ENCODE data around the gene SPATA2L. TPM values are rescaled to one million over a fixed set of nuclear protein-coding genes. Genes with fewer than 3 reads are reported as not detected.

Gene SPATA2L, protein sequence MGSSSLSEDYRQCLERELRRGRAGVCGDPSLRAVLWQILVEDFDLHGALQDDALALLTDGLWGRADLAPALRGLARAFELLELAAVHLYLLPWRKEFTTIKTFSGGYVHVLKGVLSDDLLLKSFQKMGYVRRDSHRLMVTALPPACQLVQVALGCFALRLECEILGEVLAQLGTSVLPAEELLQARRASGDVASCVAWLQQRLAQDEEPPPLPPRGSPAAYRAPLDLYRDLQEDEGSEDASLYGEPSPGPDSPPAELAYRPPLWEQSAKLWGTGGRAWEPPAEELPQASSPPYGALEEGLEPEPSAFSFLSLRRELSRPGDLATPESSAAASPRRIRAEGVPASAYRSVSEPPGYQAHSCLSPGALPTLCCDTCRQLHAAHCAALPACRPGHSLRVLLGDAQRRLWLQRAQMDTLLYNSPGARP
- total RNA-seq: 23.3 TPM

DNA sequence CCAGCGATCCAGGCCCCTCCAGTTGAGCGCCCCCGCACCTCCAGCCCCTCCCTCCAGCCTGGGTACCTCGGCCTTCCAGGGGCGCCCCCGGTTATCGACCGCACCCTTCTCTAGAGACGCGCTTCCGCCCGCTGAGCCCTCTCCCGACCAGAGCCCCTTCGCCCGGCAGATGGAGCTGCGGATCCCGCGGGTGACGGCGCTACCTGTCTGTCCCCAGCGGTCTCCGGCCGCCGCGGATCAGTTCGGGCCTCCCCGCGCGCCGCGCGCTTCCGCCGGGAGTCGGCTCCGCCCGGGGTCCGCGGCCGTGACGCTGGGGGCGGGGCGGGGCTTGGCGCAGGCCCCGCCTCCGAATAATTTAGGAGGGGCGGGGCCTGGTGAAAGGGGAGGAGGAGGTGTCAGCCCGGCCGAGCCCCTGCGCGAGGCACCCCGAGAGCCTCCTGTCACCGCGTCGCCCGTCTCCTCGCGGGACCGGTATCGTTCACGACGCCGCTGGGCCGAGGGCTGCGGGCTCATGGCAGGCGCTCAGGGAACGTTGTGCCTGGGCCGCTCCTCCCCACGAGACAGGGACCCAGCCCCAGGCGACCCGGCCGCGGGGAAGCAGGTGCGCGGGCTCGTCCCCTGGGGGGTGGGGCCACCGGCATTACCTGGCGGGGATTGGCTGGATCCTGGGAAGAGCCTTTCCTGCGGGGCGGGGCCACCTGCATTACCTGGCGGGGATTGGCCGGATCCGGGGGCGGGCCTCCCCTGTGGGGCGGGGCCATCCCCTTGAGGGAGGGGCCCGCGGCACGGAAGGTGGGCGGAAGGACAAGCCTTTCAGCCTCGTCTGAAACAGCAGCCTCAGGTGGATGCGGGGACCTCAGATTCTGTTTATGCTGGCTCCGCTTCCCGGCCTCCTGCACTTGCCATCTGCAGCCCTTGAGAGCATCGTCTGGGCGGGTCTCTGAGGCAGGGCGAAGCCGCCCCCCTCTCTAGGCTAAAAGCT is at the start of gene SPATA2L:
SPATA2L (minus strand) TSS at position 281 of the 982 bp plus-strand sequence. CDS start 473 bp downstream, outside the sequence.

DNA sequence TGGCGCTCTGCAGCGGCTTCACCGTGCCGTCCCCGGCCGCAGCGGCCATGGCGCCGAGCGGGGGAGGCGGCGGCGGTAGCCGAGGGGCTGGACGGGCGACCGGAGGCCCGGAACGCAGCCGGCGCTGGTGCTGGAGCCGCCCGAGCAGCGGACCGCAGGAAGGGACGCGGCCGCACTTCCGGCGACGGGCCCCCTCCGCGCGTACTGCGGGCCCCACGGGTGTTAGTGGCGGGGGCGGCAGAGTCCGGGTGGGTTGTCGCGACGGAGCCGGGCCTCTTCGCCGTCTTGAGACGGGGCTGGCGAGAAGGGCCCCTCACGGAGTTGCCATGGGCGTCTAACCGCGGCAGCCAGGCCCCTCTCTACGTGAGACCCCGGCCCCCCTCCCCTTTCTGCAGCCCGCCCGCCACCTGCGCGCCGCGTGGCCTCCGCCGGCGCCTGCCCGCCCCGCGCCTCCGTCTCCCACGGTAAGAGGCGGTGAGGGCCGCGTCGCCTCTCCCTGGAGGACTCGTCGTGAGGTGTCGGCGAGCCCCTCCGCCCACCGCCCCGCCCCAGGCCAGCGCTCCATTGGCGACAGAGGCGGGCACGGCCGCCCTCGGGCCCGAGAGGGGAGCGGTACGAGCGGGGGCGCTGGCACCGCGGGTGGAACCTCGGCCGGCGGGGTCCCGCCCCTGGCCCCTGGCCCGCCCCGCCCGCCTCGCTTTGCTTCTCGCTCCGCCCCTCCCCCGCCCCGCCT is 19.5 kb upstream of the SPATA2L start, which contains the start of the genes VPS9D1 and ZNF276:
VPS9D1 (minus strand) TSS at position 86 of the 733 bp plus-strand sequence; CDS start at position 49, 37 bp downstream.
ZNF276 (plus strand) TSS at position 725 of the 733 bp plus-strand sequence. CDS start 104 bp downstream, outside the sequence.

GRCh38 chr16:89686520-89687091 is 14.9 kb downstream of the SPATA2L start, which contains the start of gene CDK10:
TSS of gene CDK10 (plus strand) at chr16:89686689. CDS start at chr16:89686711, 22 bp downstream.

GRCh38 chr16:89657442-89658220 is 43.9 kb downstream of the SPATA2L start, which contains the start of the genes CHMP1A and SPATA33:
TSS of gene CHMP1A (minus strand) at chr16:89657708. CDS start at chr16:89657588, 120 bp downstream.
TSS of gene SPATA33 (plus strand) at chr16:89657836. CDS start at chr16:89657912, 76 bp downstream.

Other genes starting within 250 kb of the SPATA2L start
- 36.0 TPM for gene ANKRD11, start 211.1 kb downstream of the SPATA2L start, total RNA-seq
- 97.6 TPM for gene SPG7, start 193.3 kb downstream of the SPATA2L start, total RNA-seq
- 1,685 TPM for gene RPL13, start 141.0 kb downstream of the SPATA2L start, total RNA-seq
- gene CPNE7, start 125.9 kb downstream of the SPATA2L start, total RNA-seq: 46.1 TPM
- 4.6 TPM for gene DPEP1, start 88.1 kb downstream of the SPATA2L start, total RNA-seq
- gene CHMP1A, start 44.0 kb downstream of the SPATA2L start, total RNA-seq: 85.6 TPM
- gene SPATA33, start 43.9 kb downstream of the SPATA2L start, total RNA-seq: 11.8 TPM
- gene CDK10, start 15.0 kb downstream of the SPATA2L start, total RNA-seq: 36.9 TPM
- 15.0 TPM for gene VPS9D1, start 19.2 kb upstream of the SPATA2L start, total RNA-seq
- 16.1 TPM for gene ZNF276, start 19.8 kb upstream of the SPATA2L start, total RNA-seq
- 13.1 TPM for gene FANCA, start 114.9 kb upstream of the SPATA2L start, total RNA-seq
- gene SPIRE2, start 126.8 kb upstream of the SPATA2L start, total RNA-seq: 21.0 TPM
- 176 TPM for gene TCF25, start 171.9 kb upstream of the SPATA2L start, total RNA-seq
- gene MC1R, start 217.2 kb upstream of the SPATA2L start, total RNA-seq: 3.5 TPM
- 2,197 TPM for gene TUBB3, start 221.6 kb upstream of the SPATA2L start, total RNA-seq
- 78.4 TPM for gene DEF8, start 247.1 kb upstream of the SPATA2L start, total RNA-seq

Measured in diencephalon (tissue), 1 donor.